GM06990 (cell line): Measurements from ENCODE around the gene TUT4.

Source experiments
- DNase-seq: peaks from one replicate; pipeline ENCODE4 v3.0.0-alpha.2; 2011; ENCODE audit not compliant: insufficient read length; ENCODE audit errors: extremely low read depth
- H3K27me3 ChIP-seq: replicated peaks from 2 replicates; pipeline ENCODE4 v1.6.0; 2011; ENCODE audit warnings: low read length; ENCODE audit not compliant: control insufficient read depth, insufficient read depth
- H3K36me3 ChIP-seq: 2 replicates; pipeline ENCODE4 v1.5.1; 2011; ENCODE audit warnings: low read length; ENCODE audit not compliant: control insufficient read depth, insufficient read depth
- H3K4me3 ChIP-seq: replicated peaks from 2 replicates; pipeline ENCODE4 v1.5.1; 2011; ENCODE audit warnings: low read depth, mild to moderate bottlenecking, control low read depth, low read length
- CTCF ChIP-seq: IDR thresholded peaks from 2 replicates; pipeline ENCODE4 v1.5.1; 2011; ENCODE audit warnings: low read length, control low read depth, mild to moderate bottlenecking, inconsistent platforms; ENCODE audit not compliant: insufficient read depth, poor library complexity, severe bottlenecking

TUT4 gene

GRCh38 chr1:52403566-52404115, 149.3 kb downstream of the TUT4 start:
- H3K27me3 ChIP-seq, result no peaks in the 10 kb centered on the region
- no peak for DNase-seq
- peaks cover 6% of the 10 kb centered on the region for H3K36me3 ChIP-seq
- TF ChIP-seq CTCF, result no peak
- peak overlapping the region; percentile 96 for H3K4me3 ChIP-seq

- peaks cover 3% of the 10 kb centered on the region for H3K36me3 ChIP-seq
- no peak for TF ChIP-seq CTCF
- H3K27me3 ChIP-seq, result no peaks in the 10 kb centered on the region
- no peak for DNase-seq
- peak overlapping the region; percentile 96 for H3K4me3 ChIP-seq
These were observed 150.0 kb downstream of the TUT4 start for GRCh38 chr1:52402860-52403240.

- no peak for DNase-seq
- TF ChIP-seq CTCF, result no peak
- H3K27me3 ChIP-seq, result no peaks in the 10 kb centered on the region
- no peak overlapping the region for H3K4me3 ChIP-seq
- peaks cover 6% of the 10 kb centered on the region for H3K36me3 ChIP-seq
These were observed 152.8 kb downstream of the TUT4 start for GRCh38 chr1:52400131-52400530.

GRCh38 chr1:52399629-52400028, 153.3 kb downstream of the TUT4 start:
- no peaks in the 10 kb centered on the region for H3K27me3 ChIP-seq
- TF ChIP-seq CTCF, result no peak
- no peak overlapping the region for H3K4me3 ChIP-seq
- H3K36me3 ChIP-seq, result peaks cover 6% of the 10 kb centered on the region
- DNase-seq, result no peak

GRCh38 chr1:52393174-52393573, 159.7 kb downstream of the TUT4 start:
- no peak for DNase-seq
- Histone ChIP-seq H3K4me3 (no peak overlapping the region), H3K27me3 (no peaks in the 10 kb centered on the region), H3K36me3 (peaks cover 8% of the 10 kb centered on the region)
- TF ChIP-seq CTCF, result no peak

GRCh38 chr1:52386458-52386857, 166.4 kb downstream of the TUT4 start:
- peaks cover 29% of the 10 kb centered on the region for H3K36me3 ChIP-seq
- DNase-seq, result no peak
- no peak for TF ChIP-seq CTCF
- H3K4me3 ChIP-seq, result no peak overlapping the region
- no peaks in the 10 kb centered on the region for H3K27me3 ChIP-seq
